ENCODE measurements around the gene AVPI1.

Gene AVPI1, protein sequence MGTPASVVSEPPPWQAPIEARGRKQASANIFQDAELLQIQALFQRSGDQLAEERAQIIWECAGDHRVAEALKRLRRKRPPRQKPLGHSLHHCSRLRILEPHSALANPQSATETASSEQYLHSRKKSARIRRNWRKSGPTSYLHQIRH
- total RNA-seq: 0.74 to 2.6 reads per million in 2 experiments

DNA sequence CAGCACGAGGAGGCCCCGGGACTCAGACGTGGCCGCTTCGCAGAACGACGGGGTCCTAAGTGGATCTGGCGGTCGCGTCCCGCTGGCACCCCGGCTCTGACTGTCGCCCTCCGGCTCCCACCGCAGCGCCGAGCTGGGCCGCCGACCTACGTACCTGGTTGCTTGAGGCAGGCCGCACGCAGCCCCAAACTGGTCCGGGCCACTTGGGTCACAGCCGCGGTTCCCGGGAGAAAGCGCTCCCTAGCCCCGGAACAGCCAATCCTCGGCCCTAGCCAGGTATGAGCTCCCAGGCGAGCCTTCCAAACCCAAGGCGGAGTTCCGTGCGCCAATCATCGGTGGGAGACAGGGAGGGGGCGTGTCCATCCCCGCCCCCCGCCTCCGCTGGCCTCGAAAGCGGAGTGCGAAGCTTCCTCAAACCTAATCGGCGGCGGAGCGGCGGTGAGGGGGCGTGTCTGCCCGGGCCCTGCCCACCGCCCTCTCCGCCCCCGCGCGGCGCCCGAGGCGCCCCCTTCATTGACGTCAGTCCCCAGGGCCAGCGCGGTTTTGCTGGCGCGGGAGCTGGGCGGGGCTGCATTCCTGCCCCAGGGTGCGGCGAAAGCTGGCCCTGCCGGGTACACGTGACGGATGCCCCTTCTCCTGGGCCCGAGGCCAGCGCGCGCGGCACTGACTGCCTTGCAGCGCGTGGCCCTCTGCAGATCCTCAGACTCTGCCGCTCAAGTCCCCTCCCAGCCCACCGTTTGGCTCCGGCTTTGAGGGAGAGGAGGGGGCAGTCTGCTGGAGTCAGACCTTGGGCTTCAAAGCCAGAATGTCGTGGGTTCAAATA is at the start of gene AVPI1:
AVPI1 (minus strand) TSS at position 280 of the 823 bp plus-strand sequence. CDS start 7,336 bp downstream, outside the sequence.
- peak; percentile 95 for DNase-seq (ENCODE audit: low read depth)

DNA sequence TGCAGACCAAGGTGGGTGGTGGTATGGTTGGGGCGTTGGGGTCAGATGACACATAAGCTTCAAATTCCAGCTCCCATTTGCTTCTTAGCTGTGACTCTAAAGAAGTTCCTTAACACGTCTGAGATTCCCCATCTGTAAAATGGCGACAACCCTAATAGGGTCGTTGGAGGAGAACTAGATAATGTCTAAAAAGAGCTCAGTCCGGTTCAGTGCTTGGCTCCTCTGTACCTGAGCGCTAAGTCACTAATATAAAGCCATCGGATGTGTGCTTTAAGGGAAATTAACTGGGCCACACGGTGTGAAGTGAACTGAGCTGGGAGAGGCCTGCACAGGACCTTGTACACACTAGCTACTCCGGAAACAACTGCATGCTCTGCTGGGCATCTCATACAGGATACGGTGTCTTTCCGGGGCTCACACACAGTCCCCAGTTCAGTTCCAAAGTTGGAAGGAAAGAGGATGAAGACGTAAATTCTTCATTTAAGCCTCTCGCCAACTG is 49.4 kb upstream of the AVPI1 start:
- DNase-seq (ENCODE audit: low read depth): no peak

DNA sequence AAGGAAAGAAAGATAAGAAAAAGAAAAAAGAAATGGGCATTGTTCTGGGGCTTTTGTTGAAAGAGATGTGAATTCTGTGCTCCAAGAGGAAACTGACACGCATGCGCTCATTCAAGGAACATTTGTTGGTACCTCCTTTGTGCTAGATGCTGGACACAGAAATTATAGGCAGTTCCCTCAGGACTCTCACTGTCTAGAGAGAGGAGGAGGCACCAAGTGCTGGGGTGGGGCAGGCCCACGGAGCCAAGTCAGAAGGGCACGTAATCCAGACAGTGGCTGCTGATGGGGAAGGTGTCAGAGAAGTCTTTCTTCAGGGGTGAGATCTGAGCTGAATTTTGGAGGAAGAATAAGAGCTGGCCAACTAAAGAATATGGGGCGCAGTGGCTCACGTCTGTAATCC is 47.0 kb upstream of the AVPI1 start:
- DNase-seq (ENCODE audit: low read depth): no peak

DNA sequence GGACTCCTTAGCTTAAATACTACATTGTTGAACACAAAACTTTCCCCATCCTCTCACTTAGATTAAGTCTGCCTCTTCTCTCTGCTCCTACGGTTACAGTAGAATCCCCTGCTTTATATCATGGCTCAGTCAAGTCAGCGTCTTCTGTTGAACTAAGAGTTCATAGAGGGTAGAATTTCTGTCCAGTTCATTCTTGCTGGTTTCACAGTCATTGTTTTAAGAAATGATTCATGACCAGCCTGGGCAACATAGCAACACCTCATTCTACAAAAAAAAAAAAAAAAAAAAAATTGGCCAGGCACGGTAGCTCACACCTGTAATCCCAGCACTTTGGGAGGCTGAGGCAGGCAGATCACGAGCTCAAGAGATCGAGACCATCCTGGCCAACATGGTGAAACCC is 46.2 kb upstream of the AVPI1 start:
- no peak for DNase-seq (ENCODE audit: low read depth)

DNA sequence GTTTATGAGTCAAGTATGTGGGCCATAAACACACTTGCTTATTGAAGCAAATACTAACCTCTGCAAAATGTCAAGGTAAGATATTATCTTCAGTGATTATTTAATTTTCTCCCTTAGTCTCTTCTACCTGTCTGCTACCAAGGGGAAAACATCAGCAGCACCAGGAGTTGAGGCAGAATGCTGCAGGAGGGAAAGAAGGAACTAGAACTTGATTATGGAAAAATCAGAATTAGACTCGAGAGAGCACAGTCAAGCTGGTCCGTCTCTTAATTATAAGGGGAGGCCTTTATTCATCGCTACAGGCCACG is 45.0 kb upstream of the AVPI1 start:
- DNase-seq (ENCODE audit: low read depth): no peak

DNA sequence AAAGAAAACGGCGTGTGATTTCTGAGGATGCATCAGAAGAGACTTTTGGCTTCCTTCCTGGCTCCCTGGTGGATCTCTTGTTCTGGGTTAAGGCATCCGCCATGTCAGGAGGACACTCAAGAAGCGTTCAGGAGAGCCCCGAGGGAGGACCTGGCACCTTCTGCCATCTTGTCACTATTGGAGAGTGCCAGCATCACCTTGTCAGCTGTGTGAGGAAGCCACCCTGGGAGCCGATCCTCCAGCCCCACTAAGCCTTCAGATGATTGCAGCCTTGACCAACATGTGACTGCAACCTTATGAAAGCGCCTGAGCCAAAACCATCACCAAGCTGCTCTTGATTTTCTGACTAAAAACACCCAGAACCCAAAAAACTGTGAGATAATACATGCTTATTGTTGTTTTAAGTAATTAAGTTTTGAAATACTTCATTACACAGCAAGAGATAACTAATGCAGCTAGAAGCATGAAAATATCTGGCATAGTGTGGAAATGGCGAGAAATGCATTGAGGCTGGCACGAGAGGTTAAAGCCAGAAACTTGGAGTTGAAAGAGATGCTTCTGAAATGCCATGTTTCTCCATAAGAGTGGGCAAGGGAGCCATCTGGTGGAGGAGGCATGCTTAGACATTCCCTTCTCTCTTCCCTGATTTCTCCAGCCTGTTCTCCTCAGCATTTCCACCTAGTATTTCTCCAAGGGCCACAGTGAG is 44.5 kb upstream of the AVPI1 start:
- DNase-seq (ENCODE audit: low read depth): peak; percentile 50

DNA sequence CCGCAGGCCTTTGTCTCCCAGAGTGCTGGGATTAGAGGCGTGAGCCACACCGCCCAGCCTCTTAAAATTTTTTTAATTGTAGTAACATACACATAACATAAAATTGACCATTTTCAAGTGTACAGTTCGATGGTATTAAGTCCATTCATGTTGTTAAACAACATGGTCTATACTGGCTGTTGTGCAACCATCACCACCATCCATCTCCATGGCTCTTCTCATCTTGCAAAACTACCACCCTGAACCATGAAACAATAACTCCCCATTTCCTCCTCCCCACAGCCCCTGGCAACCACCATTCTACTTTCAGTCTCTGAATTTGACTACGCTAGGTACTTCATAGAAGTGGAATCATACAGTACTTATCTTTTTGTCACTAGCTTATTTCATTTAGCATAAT is 42.0 kb upstream of the AVPI1 start:
- no peak for DNase-seq (ENCODE audit: low read depth)

DNA sequence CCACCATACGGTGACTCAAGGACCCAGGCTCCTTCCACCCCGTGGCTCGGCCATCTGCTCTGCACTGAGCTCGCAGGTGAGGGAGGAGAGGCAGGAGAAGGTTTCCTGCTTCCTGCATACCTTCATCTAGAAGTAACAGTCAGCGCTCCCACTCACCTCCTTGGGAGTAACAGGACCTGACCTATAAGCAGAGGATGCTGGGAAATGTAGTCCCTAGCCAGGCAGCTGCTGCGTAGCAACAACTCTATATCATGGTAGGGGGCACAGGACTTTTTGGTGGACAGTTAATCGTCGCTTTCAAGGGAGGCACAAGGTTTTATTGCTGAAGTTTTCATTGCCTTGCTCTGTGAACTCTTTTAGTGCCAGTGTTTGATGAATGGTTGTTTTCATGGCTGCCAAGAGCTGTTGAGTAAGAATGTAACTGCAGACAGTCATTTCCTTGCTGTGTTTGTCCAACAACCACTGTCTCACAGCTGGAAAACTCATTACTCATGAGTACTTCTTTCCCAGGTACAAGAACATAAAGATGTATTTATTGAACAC is 39.7 kb upstream of the AVPI1 start:
- DNase-seq (ENCODE audit: low read depth): no peak

DNA sequence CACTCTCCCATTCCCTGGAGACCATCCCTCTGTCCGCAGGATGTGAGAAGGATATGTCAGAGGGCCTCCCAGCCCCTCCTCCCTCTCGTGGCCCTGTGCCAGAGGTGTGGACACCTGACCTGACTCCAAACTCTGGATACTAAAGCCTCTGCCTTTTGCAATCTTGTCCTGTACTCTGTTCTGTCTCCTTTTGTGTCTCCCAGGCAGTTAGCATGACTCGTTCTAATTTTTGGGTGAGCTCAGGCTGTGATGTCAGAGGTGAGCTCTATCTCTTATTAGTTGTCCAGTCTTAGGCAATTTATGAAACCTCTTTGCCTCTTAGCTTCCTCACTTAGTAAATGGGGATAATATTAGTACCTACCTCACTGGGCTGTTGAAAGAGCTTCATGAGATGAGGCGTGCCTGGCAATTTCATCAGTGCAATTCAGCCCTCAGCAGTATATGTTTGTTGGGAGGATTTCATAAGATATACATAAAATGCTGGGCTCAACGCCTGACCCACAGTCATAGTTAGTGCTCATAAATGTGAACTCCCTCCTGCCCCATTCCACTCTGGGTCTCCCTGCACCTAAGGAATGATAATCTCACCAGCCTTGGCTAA is 37.4 kb upstream of the AVPI1 start:
- DNase-seq (ENCODE audit: low read depth): no peak

DNA sequence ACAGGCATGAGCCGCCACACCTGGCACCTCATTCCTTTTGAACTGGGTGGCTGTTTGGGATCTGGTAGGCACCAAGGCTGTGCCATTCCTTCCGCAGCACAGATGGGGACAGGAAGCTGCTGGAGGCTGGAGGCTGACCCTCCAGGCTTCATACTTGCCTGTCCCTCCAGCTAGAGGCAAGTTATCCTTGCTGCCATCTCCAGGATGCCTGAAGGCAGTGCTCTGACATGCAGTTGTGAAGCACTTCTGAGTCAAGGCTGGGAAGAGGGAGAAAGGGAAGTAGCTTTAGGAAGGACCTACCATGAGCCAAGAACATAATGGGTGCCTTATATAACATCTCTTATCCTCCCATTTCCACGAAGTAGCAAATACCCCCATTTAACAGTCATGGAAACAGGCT is 36.0 kb upstream of the AVPI1 start:
- no peak for DNase-seq (ENCODE audit: low read depth)

DNA sequence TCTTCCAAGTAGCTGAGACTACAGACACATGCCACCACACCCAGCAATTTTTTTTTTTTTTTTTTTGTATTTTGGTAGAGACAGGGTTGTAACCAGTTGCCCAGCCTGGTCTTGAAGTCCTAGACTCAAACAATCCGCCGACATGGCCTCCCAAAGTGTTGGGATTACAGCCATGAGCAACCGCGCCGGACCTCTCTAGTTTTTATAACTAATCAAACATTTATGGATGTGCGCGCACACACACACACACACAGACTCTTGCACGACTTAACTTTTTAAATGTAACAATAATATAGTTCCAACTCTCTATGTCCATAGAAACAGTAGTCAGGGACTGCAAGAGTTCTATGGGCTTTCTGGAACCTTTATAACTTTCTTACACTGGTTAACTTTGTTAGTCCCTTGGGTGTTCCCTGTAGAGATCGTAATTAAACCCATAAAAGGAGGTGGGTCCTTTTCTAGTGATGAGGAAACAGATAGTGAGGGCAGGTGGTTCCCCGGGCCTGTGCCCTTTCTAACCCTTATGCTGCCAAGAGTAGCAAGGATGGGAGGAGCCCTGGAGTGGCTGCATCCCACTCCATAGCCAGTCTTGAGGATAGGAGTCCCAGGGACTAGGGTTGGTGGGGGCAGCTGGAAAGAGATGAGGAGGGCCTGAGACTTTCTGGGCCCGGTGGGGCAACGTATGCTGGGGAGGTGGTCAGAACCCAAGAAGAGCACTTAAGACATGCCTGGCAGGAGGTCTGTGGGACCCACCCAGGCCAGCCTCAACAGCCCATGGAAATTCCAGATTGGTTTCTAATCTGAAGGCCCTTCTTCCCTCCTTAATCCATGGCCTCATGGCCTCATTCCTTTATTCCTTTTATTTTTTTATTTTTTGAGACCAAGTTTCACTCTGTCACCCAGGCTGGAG is 35.1 kb upstream of the AVPI1 start:
- no peak for DNase-seq (ENCODE audit: low read depth)

DNA sequence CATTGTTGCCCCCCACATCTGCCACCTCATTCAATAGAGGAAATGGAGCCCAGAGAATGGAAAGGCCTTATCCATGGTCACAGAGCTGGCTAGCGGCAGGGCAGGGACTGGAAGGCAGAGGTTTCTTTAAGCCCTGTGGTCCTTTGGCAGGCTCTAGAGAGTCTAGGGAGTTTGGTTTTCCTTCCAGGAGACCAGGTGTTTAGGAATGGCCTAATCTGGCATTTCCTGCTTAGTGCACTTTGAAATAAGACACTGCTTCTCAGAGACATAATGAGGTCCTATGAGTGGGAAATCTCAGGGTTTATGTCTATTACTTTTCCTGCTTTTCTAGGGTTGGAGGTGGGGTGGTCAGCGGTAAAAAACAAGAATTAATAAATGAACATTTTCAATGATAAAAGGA is 32.6 kb upstream of the AVPI1 start:
- no peak for DNase-seq (ENCODE audit: low read depth)

DNA sequence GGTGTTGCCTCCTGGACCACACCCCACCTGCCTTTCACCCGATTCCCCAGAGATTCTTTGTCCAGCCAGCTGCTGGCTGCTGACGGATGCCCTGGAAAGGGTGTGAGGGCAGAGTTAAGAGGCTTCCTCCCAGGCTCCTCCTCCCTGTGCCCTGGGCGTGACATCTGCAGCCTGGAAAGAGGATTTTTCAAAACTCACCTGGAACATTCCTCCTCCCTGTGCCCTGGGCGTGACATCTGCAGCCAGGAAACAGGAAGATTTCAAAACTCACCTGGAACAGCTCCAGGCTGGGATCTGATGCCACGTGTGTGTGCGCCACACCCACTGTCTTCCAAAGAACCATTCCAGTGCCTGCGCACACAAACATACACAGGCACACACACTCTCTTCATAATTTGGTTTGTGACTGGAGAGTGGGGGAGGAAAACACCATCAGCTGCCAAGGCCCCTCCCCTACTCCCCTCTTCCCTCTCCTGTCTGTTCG is 31.7 kb upstream of the AVPI1 start:
- DNase-seq (ENCODE audit: low read depth): no peak

DNA sequence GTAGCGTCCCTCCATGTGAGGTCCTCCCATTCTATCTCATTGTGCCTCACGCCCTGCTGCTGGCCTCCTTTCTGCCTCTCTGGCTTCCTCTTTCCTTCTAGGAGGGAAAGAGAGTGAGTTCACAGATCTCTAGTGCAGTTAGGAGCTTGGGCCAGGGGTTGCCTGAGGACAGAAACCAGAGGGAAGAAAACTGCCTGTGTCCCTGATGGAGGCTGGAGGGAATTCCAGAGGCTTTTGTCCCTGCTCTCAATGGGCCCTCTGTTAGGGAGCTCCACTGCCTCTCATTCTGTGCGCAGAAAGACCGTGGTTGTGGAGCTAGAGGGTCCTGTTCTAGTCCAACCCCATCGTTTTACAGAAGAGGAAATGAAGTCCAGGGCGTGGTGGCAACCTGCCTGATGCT is 31.1 kb upstream of the AVPI1 start:
- DNase-seq (ENCODE audit: low read depth): no peak

DNA sequence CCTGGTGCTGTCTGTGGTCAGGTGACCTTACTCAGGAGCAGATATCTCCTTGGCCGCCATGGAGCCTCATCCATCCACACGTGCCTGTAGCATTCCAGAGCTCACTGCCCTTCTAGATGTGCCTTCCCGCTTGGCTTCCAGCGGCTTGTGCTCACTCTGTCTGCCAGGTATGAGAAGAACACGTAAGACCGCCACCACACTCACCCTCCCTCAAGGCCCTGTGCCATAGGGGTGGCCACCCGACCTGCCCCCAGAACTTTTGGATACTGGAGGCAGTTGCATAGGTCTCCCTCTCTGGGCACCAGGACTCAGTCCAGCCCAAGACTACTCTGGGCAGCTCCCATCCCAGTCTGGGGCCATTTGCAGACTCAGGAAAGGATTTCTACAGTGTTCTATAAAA is 30.6 kb upstream of the AVPI1 start:
- no peak for DNase-seq (ENCODE audit: low read depth)

DNA sequence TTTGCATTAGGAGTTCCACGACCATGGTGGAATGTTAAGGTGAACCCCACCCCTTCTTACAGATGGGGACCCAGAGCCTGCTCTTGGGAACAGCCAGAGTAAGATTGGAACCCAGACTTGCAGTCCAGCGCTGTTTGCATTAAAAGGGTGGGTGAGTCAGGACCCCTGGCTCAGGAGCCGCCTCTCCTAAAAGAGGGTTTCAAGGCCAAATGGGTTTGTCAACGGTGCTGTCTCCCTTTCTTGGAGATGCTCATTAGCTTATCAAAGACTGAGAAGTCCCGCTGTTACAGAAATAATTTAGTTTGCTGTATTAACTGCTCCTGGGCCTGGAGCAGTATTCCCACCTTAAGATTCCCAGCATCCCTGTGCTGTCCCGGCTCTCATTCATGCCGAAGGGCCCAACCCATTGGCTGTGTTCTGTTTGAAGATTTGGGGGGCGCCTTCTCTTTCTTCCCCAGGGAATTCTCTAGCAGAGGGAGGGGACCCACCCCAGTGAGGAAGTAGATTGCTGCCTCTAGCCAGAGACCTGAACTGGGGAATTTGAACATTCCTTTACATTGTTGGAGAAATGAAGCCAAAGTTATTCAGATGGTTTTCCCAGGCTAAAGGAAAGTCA is 28.3 kb upstream of the AVPI1 start:
- no peak for DNase-seq (ENCODE audit: low read depth)

DNA sequence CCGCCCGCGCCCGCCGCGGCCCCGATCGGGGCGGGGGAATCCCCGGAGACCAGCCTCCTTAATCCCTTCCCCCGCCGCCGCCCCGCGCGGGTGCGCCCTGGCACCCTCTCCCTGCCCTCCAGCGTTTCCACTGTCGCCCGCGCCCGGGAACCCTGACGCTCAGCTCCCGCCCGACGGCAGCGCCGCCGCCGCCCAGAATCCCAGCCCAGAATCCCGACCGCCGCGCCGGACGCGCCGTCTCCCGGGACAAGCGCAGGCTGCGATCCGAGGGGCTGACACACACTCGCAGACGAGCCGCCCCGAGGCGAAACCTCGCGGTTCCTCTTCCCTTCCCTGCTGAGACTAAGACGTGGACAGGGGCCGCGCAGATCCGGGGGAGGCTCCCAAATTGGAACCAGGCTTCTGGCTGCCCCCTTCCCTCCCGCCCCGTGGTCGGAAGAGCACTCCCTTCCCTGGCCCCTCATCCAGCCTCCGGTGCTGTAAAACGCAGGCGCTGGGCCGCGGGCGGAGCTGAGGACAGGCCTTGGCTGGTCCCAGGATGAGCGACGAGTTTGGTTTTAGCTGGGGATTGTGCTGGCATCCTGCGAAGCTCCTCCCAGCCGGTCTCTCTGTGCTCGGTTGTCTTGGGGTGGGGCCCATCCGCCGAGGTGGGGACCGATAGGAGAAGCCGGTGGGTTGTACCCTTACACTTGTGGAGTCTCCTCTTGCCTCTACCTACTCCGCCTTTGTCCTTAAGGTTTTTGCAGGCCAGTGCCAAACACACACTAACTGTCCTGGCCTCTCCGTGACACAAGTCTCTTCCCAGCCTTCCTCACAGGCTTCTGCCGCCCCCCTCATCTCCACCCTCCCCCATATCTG is 27.6 kb upstream of the AVPI1 start:
- no peak for DNase-seq (ENCODE audit: low read depth)

DNA sequence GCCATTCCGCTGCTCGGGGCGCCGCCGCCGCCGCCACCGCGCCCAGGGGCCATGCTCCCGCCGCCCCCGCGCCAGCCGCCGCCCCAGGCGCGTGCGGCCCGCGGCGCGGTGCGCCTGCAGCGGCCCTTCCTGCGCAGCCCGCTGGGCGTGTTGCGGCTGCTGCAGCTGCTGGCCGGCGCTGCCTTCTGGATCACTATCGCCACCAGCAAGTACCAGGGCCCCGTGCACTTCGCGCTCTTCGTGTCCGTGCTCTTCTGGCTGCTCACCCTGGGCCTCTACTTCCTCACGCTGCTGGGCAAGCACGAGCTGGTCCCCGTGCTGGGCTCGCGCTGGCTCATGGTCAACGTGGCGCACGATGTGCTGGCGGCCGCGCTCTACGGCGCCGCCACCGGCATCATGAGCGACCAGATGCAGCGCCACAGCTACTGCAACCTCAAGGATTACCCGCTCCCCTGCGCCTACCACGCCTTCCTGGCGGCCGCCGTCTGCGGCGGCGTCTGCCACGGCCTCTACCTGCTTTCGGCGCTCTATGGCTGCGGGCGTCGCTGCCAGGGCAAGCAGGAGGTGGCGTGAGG is 26.9 kb upstream of the AVPI1 start:
- DNase-seq (ENCODE audit: low read depth): peak; percentile 28

DNA sequence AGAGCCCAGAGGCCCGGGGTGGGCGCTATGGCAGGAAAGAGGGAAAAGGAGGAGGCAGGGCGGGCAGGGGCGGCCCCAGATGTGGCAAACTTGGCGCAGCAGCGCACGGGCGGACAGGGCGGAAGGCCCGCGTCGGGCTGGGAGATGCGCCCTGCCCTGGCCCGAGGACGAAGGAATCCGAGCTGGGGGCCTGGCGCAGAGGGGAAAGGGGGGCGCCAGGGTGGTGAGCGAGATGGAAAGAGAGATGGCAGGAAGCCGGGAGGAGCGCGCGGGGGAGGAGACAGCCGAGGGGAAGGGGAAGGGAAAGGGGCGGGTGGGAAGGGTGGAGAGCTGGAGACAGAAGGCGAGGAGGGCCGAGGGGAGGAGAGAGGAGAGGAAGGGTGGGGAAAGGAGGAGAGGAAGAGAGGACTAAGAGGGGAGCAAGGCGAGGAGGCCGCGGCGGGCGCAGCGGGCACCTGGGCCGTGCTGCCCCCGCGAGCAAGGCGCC is 26.3 kb upstream of the AVPI1 start, which contains the start of gene MARVELD1:
MARVELD1 (plus strand) TSS at position 392 of the 487 bp plus-strand sequence. CDS start 147 bp downstream, outside the sequence.
- DNase-seq (ENCODE audit: low read depth): no peak

Measured in T follicular helper cell (primary cell).